DMS153 (cell line): ENCODE measurements around the gene DENND1A.
"Not testable (repeated sequence)": the region's sequence is repeated elsewhere in the genome, so short reads cannot be mapped to it uniquely, and the experiment has no call there.

Experiments used
- DNase-seq: peaks from one replicate; lab custom pipeline; 2025; lab: John Stamatoyannopoulos, UW

DENND1A gene

DNA sequence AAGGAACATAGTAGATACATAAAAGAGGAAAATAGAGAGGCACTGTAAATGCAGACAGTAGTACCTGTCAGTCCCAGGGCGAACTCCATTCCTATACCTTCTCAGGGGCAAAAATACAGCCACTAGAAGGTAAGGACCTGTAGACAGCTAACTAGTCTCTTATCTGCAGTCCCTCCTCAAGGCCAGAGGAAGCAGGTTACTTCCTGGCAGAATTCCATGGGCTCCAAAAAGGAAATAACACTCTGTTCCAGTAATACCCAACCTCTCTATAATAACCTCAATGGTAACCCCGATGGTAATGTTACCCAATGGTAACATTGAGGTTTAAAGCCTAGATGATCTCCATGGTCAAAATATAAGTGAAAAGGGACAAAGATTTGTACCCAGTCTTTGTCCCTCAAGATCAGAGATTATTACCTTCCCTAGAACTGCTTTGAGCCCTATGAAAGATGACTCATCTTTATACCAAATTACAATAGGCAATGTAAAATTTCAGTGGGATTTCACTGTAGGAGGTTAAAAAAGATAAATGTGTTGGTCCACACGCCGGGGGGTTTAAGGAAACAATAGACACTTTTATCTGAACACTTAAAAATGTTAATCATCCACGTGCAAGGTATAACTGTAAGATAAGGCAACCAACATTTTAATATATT lies 113.0 kb downstream of the DENND1A start:
- DNase-seq, result no peak

GRCh38 chr9:123815856-123816255 lies 114.1 kb downstream of the DENND1A start:
- DNase-seq, result not testable (repeated sequence)

DNA sequence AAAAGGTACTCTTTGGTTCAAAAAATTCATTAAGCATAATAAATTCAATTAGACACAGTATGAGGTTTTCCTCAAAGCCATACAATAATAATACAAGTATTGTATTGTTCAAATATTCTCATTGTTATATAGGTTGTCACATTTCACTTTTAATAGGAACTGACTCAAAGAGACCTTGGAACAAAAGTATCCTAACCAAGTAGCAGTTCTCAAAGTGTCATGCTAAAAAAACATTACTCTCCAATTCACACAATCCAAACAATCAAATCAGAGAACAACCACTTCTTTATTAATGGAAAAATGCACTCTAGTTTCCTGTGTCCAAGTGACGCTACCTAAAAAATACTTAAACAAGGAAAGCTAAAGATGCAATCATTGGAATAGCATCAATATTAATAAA lies 115.4 kb downstream of the DENND1A start:
- no peak for DNase-seq

- no peak for DNase-seq
Observed at GRCh38 chr9:123812984-123813383, 116.9 kb downstream of the DENND1A start.

GRCh38 chr9:123807251-123807650 lies 122.7 kb downstream of the DENND1A start:
- DNase-seq, result no peak

DNA sequence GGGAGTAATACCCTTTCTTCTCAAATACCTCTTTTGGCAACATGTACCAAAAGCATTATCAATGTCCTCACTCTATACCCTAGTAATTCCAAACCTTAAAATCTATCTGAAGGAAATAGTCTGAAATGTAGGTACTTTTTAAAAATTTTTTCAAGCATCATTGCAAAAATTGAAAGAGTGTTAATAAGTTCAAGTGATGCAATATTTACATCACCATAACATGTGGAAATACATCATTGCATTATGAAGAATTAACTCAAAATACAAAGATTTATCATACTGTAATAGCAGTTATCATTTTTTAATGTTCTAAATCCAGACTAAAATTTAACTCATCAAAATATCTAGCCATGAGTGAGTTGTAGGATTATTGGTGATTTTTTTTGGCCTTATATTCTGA lies 123.1 kb downstream of the DENND1A start:
- DNase-seq, result no peak

GRCh38 chr9:123798195-123798594 lies 131.7 kb downstream of the DENND1A start:
- DNase-seq, result no peak

- no peak for DNase-seq
Observed at GRCh38 chr9:123796618-123797484, 133.1 kb downstream of the DENND1A start.

- DNase-seq, result no peak
Observed at GRCh38 chr9:123796094-123796493, 133.8 kb downstream of the DENND1A start.

- no peak for DNase-seq
Observed at GRCh38 chr9:123795336-123795735, 134.6 kb downstream of the DENND1A start.

DNA sequence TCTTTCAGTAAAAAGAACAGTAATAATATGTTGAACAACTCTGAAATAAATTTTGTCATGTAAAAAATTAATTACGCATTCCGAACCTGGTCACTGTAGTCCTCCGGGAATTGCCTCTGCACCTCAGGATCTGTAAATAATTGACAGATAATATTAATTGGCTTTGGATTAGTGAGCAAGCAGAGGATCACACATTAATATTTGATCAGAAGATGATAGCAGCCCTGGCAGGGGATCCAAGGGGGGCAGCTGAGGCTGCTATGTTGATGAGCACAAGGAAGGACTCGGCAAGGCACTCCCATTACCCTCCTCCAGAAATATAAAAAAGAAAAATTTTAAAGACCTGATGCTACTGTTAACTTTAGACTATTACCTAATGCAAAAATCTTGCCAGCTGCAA lies 137.4 kb downstream of the DENND1A start:
- no peak for DNase-seq

- no peak for DNase-seq
Observed at GRCh38 chr9:123789554-123790292, 140.2 kb downstream of the DENND1A start.

GRCh38 chr9:123787416-123787815 lies 142.5 kb downstream of the DENND1A start:
- no peak for DNase-seq

GRCh38 chr9:123784518-123784917 lies 145.4 kb downstream of the DENND1A start:
- DNase-seq, result no peak

DNA sequence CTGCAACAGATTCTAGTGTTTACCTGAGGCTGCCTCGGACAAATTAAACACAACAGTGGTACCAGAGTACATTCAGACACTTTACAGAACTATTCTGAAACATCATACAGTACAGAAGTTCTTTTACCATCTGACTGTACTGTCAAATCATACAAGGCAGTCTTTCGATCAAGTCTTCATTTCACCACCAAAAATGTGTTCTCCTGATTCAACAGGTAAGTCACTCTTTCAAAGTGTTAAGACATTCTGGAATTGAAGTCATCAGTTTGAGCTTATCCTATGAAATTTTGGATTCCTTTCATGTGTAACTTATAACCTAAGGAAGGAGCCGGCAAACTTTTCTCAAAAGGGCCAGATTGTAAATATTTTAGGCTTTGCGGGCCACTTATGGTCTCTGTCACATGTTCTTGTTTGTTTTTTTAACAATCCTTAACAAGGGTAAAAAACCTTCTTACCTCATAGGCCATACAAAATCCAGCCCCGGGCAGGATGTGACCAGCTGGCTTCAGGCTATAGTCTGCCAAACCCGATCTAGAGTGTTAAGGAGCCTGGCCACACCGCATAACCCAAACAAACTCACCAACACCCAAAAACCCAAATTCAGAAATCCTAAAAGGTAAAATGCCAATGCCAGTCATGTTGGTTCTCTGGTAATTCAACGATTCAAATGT lies 151.6 kb downstream of the DENND1A start:
- DNase-seq, result no peak

- no peak for DNase-seq
Observed at GRCh38 chr9:123776708-123777537, 153.0 kb downstream of the DENND1A start.

DNA sequence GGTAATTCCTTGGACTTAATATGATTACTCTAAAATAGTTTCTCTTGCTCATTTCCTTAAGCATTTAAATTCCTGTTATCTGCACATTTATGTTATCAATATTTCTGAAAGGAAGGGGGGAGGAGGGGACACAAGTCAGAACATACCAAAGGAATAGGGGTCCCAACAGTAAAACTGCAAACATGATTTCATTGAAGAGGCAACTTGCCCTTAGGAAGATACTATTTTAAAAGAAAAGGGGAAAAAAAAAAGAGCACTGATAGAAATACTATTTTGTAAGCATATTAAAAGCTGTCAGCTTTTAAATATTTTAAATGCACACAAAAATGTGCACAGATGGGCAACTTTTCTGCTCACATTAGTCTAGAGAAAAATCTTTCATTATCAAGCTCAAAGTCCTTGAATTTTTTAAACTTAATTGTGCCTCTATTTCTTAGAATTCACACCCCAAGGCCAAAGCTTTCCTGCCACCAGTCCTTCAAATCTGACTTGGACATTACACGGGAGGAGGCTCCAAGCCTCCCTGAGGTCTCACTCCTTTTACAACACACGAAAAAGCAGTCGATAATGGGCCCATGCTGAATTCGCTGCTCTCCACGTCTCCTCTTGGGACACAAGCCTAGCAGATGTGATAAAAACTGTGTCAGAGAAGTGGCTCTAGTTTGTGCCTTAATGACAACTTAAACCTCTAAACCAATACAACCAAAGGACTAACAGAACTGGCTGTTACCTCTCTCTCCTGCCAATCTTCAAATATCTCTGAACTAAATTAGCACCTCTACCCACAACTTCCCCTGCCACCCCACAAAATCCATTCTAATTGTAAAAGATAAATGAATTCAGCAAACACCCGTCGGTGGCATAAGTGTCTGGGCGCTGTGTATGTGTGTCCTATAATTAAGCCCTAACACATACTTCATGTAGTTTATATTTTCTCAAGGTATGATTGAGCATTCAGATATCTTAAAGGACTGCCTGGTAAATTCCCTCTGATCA lies 154.3 kb downstream of the DENND1A start:
- no peak for DNase-seq

DNA sequence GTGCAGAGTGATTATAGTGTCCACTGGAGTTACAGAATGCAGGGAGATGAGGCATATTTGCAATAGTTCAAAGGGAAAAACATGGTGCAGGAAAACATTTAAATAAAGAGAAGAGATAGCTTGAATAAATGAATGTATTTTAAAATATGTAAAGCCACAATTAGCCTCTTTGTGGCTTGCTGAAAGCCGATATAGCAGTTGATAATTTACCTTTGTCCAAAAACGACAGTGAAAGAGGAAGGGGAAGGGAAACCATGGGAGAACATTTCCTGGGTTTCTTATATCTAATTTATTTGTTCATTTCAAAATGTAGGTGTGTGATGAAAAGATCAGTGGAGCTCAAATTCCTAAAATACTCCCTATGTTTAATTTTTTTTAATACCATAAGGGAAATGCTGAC lies 156.1 kb downstream of the DENND1A start:
- no peak for DNase-seq

- DNase-seq, result no peak
Observed at GRCh38 chr9:123772967-123773366, 157.0 kb downstream of the DENND1A start.

DNA sequence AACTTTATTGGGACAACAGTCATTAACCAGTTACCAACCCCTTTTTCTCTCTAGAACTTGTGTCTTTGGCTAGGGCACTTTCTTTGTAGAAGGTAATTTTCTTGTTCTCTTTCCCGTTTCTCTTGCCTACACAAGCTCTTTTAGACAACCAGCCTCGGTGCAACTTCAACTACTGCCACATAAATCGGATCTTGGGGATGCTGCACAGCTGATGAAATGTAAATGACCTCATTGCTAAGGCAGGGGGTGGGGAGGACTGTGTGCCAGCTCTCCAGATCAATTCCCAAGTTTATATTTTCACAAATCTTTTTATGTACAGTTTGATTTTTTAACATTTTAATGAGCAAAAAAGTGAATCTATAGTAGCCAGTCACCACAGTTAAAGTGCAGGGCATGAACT lies 157.6 kb downstream of the DENND1A start:
- no peak for DNase-seq
